HL-60/S4 treated with retinoic acid at 250 ng/mL for 4 days and 3 days (cell line): Measurements from ENCODE around the gene KRT38.
"Not testable (repeated sequence)": the region's sequence is repeated elsewhere in the genome, so short reads cannot be mapped to it uniquely, and the experiment has no call there.

Experiments used
- in situ Hi-C: fragments of 300-500 bp; cut with MboI; formaldehyde crosslinking; loops from 2 replicates; pipeline ENCODE4 v1.7.0; 2022; ENCODE audit warnings: low sequenced_read_pairs

The KRT38 gene

DNA sequence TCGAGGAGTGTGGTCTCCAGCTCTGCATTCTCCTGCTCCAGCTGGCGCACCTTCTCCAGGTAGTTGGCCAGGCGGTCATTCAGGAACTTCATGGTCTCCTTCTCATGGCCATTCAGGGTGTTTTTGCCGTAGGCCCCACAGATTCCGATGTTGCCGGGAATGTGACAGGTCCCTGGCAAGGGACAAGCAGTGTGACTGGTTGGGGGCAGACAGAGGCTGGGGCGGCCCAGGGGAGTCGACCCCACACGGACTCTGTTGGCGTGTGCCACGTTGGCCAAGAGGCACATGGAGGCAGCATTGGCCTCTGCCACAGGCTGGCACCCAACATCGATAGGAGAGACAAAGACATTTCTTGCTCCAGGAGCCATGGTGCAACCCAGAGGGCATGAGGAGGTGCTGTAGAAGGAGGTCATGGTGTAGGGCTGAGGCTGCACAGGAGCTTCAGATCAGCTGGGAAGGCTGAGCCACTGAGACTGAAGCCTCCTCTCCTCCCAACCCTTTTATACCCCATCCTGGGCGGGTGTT lies 16.6 kb downstream of the KRT38 start, which contains the start of gene KRT37:
Gene KRT37, minus strand, starts transcription at position 475 of the 525 bp plus-strand sequence. Its CDS starts 62 bp downstream, at position 413.
- in situ Hi-C loops, result no loop called here

DNA sequence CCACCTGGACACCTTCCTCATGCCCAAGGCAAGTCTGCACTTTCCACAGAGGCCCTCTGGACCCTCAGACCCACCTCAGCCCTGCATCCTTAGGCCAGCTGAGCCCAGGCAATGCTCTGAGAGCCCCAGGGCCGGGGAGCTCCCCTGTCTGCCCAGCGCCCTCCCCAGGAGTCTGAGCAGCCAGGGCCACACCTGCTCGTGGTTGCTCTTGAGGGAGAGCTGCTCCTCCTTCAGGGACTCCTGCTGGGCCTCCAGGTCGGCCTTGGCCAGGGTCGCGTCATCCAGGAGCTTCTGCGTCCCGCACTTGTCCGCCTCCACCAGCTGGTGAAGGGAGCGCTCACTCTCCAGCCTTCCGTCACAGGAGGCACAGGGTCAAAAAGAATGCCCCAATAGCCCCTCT lies 18.2 kb downstream of the KRT38 start:
- in situ Hi-C loops, result not testable (repeated sequence)

DNA sequence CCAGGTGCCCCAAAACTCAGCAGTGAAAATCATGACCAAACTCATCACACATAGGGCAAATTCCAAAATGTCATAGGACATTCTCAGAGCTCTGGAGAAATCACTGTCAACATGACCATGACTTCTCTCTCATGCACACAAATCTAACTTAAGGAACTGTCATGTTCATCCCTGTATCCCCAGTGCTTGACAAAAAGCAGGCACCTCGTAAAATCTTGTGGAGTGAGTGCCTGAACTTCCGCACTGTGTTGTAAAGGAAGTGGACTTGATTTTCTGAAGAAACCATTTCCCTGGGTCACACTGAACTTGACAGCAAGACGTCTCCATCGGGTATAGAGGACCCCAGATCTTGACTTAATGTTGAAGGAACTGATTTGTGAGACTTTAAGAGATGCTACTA lies 19.2 kb downstream of the KRT38 start:
- in situ Hi-C loops, result no loop called here

DNA sequence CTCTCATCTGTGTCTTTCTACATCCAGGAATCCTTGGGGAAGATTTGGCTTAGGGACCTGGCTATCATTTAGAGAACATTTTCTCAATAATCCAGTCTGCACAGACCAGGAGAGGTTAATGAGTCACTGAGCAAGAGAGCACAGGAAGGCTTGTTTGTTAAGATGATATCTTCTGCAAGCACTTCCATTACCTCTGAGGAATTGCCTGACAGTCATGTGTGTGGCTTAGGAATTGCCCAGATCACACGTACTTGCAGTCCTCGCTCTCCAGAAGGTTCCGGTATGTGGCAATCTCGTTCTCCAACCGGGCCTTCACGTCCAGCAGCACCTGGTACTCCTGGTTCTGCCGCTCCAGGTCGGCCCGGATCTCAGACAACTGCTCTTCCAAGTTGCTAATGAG lies 19.7 kb downstream of the KRT38 start:
- in situ Hi-C loops, result no loop called here

DNA sequence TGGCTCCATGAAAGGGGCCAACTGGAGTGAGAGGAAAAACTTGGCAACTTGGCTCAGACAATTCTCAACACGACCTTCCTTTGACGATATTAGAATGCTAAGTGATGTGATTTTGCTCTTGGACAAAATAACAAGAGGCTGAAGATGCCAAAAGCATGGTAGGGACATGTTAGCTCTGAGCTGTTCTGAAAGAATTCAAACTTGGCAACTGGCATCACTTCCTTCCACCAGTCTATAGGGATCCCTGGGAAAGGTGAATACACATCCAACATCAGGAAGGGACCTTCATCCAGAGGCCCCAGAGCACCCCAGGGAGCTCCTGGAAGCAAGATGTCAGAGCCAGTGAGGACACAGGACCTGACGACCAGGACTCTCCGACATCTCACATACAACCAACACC lies 20.6 kb downstream of the KRT38 start:
- in situ Hi-C loops, result no loop called here

DNA sequence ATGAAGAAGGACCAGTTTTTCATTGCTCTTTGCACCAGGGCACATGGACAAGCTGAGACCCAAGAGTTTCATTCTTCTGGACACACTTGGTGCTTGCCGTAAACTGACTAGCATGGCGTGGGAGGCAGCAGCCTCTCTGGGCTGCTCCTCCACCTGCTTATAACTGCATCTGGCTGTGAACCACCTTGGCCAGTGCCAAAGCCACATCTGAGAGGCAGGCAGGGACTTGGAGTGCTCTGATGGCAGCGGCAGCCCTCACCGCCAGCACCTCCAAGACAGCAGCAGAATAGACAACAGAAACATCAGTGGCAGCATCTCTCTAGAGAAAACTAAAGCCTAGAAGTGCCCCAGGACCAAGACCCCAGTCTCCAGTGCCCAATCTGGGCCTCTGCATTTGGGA lies 21.1 kb downstream of the KRT38 start:
- in situ Hi-C loops, result no loop called here

DNA sequence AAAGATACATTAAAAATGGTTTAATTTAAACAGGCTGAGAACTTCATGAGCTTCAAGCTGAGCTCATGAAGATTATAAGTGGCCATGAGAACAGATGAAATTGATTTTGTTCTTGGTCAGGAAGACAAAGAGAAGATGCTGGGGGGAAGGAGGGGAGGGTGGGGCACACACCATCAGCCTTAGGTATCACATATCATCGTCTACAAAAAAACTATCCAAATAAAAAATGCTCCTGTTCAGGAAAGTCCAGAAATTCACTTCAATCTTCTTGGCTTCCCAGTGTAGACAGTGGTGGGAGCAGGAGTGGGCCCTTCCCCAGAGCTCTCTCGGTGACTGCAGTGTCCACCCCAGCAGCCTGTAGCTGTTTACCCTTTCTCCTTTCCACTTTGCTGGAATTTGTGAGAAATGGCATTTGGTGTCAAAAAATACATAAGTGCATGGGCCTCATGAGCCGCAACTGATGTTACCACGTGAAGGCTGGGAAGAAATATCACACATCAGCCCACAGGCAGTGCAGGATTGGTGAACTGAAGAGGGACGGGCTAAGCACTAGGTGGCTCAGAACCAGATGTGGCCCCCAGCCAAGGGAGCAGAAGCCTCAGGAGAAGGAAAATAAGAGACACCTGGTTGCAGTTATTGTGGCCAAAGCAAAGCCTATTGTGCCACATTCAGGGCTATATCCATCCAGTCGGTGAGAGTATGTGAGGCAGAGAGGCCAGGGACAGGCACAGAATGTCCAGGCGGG lies 22.5 kb downstream of the KRT38 start:
- in situ Hi-C loops, result no loop called here

DNA sequence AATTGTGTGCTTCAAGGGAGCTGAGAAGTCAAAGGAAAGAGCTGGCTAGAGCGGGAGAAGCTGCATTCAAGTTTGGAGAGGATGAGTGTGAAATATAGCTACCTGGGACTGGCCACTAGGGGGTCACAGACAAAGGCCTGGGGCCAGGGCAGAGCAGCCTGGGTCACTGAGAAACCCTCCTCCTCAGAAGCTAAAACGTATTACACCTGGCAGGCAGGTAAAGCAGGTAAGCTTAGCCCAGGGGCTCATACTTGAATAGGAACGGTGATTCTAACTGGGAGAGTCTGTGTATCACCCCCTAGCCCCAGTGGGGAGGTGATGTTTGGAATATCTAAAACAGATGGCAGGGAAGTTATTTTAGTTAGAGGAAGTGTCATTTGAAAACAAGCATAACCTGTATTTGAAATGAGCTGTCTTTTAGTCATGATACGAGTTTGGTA lies 23.2 kb downstream of the KRT38 start:
- in situ Hi-C loops, result no loop called here

DNA sequence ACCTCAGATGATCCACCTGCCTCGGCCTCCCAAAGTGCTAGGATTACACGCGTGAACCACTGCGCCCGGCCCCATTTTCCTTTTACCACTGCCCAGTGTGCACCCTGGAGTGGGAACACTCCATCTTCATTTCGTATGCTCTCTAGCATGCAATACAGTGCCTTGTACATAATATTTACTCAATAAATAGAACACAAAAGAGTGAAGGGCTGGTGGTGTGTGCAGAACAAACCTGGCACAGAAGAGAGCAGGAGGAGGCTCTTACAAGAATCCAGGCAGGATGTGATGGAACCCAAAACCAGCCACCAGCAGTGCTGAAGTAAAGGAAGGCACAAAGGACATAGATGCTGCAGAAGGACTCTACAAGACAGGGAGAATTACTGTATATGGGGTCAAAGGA lies 23.7 kb downstream of the KRT38 start:
- in situ Hi-C loops, result no loop called here

DNA sequence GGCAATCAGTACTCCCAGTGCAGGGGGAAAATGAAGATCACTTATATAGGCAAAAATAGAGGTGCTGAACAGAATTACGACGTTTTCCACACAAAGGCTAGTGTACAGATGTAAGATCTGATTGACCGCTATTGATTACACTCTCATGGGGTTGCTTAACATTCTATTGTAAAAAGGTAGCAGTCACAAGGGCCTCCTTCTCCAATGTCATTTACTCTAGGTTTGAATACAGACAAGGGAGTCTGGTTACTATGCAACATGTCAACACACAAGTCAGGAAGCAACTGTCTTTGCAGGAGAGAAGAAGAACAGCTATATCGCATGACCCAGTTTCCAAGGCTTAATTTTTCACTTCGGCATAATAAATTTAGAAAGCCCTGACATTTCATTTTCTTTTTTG lies 24.3 kb downstream of the KRT38 start:
- in situ Hi-C loops, result no loop called here

DNA sequence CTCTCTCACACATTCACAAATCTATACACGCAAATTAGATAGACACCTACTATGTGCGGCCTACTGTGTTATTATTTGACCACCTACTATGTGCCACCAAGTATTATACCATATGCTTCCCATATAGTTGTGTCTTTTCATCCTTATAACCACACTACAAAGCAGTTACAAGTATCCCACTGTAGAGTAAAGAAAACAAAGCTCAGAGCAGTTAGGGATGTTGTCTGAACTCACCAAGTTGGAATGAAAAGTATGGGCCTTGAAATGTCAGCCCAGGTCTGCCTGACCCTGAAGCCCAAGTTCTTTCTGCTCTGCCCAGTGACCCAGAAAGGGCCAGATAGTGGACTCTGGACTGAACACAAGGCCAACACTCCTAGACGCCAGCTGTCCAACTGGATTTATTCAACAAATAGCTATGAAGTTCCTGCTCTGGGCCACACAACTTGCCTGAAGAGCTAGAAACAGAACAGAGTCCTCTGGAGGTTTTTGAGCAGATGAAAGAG lies 24.9 kb downstream of the KRT38 start:
- in situ Hi-C loops, result no loop called here

DNA sequence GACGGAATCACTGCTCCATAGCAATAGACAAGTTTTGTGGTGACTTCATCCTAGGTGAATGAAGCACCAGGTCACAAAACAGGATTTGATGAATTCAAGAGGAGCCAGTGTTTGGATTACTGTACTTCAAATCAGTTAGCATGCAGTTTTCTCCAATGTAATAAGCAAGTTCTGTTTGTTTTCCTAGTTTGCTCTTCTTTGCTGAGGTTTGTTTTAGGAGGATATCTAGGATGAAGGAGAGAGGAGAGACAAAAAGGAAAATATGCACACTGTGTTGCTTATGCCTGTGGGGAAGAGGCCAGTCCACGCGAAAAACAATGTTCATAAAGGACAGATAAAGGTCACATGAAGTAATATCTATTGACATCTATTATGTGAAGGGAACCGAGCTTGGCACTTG lies 25.4 kb downstream of the KRT38 start:
- in situ Hi-C loops, result no loop called here

DNA sequence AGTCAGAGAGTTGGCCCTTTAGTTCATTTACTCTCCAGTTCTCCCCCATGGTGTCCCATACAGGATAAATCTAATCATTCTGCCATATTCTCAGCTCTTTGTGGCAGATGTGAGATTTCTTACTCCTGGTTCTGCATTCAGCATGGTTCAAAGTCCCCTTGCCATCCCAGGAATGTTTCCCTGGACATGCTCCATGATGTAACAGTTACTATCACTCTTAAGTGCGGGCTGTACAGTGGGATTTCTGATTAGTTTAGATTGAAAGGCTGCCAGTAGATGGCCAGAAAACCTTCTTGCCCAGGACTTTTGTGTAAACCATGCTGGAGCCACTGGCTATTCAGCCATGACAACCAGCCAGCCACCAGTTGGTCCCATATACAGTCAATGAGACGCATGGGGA lies 26.8 kb downstream of the KRT38 start:
- in situ Hi-C loops, result no loop called here

DNA sequence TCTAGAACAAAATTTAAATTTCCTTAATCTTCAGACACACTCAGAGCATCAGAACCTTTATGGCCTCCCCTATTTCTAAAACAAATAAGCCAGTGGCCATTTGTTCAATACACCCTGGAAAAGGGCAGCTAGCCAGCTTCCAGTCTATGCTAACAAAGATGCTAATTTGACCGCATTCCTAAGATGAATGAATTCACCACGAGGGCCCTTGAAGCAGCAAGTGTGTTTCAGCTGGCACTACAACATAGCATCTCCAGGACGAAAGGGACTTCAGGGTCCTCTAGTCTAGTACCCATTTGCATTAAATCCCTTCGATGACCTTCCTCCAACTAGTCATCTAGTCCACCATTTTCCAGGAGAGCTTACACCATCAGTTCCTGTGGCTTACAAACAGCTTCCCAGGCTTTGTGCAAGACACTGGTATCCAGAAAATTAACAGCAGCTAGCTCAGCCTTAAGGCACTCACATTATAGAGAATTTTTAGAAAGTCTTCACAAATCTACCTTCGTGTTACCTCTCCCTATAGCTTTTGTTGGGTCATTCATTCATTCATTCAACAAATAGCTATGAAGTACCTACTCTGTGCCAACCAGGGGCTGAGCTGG lies 27.3 kb downstream of the KRT38 start:
- in situ Hi-C loops, result no loop called here

DNA sequence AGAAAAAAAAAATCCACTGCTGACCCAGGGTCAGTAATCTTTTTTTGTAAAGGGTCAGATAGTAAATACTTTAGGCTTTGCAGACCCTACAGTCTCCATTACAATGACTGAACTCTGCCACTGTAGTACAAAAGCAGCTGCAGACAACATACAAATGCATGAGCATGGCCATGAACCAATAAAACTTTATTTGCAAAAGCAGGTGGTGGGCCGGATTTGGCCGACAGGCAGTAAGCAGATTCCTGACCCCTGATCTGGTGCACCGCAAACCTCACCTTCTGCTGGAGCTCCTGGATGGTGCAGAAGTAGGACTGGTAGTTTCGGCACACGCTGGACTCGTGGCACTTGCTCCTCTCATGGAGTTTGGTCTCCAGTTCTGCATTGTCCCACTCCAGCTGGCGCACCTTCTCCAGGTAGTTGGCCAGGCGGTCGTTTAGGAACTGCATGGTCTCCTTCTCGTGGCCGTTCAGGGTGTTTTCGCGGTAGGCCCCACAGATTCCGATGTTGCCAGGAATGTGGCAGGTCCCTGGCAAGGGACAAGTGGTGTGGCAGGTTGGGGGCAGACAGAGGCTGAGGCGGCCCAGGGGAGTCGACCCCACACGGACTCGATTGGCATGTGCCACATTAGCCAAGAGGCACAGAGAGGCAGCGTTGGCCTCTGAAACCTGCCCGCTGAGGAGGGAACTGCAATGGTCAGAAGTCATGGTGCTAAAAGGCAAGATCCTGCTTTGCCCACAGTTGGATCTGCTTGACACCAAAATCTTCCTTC lies 29.5 kb downstream of the KRT38 start:
- in situ Hi-C loops, result no loop called here

DNA sequence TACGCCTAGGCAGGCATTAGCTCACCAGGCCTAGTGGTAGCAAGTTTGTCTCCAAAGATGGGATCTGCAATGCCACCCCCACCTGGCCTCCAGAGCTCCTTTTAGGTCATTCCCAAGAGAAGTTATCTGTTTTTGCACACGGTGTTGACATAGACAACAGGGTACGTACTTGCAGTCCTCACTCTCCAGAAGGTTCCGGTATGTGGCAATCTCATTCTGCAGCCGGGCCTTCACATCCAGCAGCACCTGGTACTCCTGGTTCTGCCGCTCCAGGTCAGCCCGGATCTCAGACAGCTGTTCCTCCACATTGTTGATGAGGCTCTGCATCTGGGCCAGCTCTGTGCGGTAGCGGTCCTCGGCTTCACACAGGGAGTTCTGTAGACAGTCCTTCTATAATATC lies 33.6 kb downstream of the KRT38 start:
- in situ Hi-C loops, result no loop called here

DNA sequence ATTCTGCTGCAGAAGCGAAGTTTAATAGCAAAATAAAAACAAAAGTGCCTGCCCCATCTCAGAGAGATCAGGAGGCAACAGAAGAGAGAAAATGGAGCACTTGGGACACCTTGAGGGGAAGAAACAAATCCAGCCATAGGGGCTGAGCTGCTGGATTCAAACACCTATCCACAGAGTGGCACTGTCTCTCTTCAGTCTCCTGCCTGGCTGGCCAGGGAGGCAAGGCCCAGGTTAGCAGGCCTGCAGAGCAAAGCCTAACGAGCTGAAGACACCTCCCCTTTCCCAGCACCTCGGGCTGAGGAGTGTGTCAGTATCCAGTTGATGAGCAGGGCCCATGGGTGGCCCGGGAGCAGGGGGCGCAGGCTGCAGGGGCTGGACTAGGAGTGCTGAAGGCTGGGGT lies 34.6 kb downstream of the KRT38 start:
- in situ Hi-C loops, result no loop called here

DNA sequence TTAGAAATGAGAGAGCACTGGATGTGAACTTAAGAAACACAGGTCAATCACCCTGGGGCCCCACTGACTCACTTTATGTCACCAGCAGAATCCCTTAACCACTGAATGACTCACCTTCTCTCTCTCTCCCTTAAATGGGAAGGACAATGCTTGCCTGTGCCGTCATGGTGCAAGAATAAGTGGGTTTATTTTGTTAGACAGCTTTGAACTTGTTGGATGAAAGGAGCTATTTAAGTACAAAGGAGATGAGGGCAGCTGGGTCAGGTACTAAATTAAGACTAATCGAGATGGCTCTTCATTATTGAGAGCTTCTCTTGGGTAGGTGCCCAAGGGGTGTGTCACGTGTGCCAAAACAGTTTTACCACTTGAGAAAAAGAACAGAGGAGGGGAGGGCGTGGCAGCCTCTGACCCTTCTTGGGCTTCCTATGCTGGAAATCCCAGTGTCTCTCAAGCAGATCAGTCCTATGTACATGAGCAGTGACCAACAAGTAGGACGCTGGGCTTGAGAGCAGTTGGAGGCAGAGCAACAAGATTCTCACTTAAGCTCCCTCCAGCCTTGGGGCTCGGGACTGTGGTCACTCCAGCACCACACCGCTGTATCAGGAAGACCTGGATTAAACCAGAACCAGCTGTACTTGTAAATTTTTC lies 36.6 kb downstream of the KRT38 start:
- in situ Hi-C loops, result no loop called here

DNA sequence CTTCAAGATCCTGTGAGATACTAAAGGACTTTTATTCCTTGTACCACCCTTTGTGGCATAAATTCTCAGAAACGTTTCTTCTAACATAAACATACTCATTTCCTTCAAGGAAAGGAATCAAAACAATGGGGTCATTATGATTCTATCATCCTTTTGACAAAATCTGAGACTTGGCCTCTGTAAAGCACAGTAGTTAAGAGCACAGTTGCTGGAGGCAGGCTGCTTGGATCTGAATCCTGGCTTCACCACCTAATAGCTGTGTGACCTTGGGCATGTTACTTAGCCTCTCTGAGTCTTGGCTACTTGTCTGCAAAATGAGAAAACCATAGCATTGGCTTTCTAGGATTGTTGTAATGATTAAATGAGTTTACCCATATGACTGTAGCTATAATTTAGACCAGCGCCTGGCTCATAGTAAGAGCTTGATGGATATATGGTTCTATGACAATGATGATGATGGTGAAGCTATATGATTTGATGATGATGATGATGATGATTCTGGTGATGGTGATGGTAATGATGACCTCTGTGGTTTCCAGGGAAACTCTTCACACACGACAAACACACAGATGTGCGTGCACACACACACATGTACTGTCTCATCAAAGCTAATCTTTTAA lies 37.3 kb downstream of the KRT38 start:
- in situ Hi-C loops, result no loop called here

DNA sequence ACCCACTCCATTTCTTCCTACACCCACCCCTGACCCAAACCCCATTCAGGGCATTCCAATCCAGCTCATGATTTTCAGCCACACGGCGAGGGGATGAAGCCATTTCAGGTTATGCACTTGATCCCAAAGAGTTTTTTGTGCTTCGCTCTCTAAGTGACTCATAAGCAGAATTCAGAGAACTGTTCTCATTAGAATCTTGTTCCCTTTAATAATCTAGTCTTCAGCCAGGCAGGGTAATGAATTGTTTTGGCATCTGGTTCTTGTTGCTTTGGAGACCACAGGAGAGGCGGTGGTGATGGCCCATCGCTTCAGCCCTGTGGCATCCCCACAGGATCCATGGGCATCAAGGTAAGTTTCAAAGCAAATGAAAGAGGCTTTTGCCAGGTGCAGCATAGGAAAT lies 38.6 kb downstream of the KRT38 start:
- in situ Hi-C loops, result no loop called here
